HG03025 (cell line): ENCODE data around the gene SNX5.
"Not testable (repeated sequence)": the region's sequence is repeated elsewhere in the genome, so short reads cannot be mapped to it uniquely, and the experiment has no call there.

Experiments used
- ATAC-seq: cut with Tn5 transposase; IDR thresholded peaks from one replicate; pipeline ENCODE4 v1.9.1; 2021; ENCODE audit warnings: mild to moderate bottlenecking, moderate library complexity; ENCODE audit not compliant: unreplicated experiment, low FRiP score

Gene SNX5

GRCh38 chr20:17960927-17961586 is 7.5 kb downstream of the SNX5 start:
- no peak for ATAC-seq

DNA sequence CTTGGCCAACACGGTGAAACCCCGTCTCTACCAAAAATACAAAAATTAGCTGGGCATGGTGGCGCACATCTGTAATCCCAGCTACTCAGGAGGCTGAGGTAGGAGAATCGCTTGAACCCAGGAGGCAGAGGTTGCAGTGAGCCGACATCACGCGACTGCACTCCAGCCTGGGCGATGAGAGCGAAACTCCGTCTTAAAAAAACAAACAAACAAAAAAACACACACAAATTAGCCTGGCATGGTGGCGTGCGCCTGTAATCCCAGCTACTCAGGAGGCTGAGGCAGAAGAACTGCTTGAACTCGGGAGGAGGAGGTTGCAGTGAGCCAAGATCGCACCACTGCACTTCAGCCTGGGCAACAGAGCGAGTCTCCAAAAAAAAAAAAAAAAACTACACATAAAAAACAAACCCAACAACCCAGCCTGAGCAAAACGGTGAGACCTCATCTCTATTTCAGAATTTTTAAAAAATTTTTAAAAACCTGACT is 8.2 kb downstream of the SNX5 start:
- not testable (repeated sequence) for ATAC-seq

DNA sequence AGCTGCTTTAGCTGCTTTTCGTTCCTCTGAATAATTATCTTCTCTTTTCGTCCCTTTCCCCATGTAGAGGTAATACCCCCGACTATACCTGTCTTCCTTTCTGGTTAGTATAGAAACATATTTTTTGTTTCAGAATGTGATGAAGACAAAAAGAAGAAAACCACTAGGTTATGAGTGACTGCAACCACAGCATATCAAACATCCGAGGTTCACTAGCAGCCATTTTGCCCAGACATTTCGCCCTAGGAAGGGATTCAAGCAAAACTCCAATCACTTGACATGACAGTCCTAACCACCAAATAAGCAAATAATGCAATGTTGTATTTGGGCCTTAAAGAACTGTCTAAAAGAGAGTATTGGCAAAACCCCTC is 9.4 kb downstream of the SNX5 start:
- no peak for ATAC-seq

DNA sequence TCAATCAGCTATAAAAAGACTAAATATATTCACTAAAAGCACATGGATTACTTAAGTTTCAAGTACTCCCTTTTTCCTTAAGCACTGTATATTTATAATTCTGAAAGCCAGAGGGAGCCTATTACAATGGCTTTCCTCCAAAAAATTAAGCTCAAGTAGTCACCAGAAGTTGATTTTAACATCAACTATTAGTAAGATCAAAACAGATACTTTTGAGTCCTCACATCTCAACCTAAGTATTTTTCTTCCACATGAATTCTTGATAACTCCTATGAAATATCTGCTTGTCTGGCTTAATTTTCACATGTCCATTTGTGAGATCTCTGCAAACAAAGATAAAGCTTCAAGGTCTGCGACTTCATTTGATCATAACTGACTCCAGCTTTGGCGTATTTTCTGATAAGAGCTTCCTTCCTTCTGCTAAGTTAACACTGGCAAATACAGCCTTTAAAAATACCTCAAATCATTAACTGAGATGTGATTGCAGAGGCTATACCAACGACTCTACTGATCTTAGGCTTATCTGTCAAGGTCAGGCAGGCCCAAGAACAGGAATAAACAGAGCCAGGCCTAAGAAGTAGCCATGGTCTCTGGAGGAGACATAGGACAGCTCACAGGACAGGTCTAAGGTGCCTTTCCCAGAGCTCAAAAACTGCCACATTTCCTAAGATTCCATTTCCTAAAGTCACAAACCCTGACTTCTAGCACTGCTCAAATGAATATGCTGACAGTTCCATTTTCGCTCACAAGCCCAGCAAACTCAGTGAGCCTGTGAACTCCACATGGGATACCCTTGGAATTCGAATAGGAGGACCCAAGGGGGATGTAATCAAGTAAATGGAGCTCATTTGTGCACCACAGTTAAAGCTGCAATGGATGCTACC is 10.0 kb downstream of the SNX5 start:
- no peak for ATAC-seq

GRCh38 chr20:17957505-17958363 is 10.9 kb downstream of the SNX5 start:
- ATAC-seq: no peak

- no peak for ATAC-seq
These were observed 12.4 kb downstream of the SNX5 start for GRCh38 chr20:17956099-17956685.

DNA sequence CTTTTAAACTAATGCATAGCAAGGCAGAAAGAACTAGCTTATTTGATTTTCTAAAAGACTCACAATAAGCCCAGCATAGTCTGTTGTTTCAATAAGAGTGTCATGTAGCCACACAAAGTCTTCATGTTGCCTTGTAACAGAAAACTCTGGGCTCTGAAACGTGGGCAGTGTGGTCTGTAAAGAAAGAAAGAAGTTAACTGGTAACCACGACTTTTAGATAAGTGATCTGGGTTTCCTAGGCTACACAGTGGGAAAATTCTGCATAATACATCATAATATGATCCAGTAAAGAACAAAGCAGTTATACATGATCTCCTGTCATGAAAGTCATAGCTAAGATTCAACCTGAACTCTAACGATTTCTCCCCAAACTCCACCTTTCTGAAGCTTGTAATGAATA is 13.3 kb downstream of the SNX5 start:
- no peak for ATAC-seq

DNA sequence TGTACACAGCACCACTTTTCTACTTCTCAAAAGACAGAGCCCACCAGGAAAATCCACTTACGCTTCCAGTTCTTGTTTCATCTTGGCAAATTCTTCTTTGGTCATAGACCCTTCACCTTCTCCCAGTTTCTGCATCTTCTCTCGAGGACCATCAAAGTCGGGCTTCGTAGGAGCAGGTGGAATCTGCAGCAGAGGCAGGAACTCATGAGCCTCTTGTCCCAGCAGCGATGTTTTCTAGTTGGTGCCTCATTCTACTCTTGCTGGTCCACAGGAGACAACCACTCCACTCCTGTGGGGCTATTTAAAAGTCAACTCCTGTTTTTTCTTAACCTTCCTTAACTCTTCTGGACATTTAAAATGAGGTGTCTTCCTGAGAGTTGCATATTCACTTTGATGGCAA is 14.7 kb downstream of the SNX5 start:
- ATAC-seq: no peak

- no peak for ATAC-seq
These were observed 15.6 kb downstream of the SNX5 start for GRCh38 chr20:17952692-17953684.

- no peak for ATAC-seq
These were observed 17.3 kb downstream of the SNX5 start for GRCh38 chr20:17951323-17951722.

DNA sequence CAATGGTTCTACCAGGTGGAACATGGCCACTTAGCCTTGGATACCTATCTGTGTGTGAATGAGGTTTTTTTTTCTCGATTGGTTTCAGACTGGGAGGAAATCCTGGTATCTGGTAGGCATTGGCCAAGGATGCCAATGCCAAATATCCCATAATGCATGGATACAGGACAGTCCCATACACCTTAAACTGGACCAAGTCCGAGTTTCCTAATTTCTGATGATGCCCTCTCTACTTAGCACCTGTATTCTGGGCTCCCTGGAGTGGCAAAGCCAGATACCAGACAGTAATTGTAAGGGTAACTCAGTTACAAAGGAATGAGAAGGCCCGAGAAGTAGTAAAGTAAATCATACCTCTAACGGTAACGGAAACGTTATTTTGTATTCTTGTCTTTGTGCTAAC is 17.9 kb downstream of the SNX5 start:
- no peak for ATAC-seq

DNA sequence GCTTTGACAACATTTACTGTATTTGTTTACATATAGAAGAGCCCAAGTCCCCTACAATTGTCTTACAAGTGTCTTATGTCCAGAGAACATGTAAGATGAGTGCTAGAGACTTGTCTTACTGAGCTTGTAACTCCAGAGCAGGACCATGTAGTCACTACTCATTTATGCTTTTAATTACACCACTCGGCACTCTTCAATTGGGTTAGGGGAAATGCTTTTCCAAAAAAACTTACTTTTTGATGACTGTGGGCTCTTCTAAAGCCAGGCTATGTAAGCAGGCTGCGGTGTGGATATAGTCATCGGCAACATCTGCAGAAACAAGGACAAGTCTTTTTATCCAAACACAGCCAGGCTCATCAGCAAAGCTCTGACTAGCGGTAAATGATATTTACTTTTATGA is 18.7 kb downstream of the SNX5 start:
- no peak for ATAC-seq

DNA sequence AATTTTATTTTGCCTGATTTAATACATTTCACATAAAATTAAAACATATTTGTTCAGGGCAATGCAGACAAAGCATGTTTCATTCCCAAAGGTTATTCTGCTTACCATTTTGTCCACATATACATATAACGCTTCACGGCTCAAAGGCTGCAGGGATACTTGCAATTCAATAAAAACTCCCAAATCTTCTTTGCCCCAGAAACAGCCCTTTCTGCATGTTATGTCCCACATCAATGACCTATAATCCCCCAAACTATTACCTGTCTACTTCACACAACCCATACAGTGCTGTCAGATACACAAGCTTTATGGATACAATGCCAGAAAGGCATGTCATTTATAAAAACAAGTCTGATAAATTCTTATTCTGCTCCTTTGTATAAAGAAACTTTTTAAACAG is 20.2 kb downstream of the SNX5 start:
- no peak for ATAC-seq

- ATAC-seq: no peak
These were observed 21.1 kb downstream of the SNX5 start for GRCh38 chr20:17947474-17947815.

DNA sequence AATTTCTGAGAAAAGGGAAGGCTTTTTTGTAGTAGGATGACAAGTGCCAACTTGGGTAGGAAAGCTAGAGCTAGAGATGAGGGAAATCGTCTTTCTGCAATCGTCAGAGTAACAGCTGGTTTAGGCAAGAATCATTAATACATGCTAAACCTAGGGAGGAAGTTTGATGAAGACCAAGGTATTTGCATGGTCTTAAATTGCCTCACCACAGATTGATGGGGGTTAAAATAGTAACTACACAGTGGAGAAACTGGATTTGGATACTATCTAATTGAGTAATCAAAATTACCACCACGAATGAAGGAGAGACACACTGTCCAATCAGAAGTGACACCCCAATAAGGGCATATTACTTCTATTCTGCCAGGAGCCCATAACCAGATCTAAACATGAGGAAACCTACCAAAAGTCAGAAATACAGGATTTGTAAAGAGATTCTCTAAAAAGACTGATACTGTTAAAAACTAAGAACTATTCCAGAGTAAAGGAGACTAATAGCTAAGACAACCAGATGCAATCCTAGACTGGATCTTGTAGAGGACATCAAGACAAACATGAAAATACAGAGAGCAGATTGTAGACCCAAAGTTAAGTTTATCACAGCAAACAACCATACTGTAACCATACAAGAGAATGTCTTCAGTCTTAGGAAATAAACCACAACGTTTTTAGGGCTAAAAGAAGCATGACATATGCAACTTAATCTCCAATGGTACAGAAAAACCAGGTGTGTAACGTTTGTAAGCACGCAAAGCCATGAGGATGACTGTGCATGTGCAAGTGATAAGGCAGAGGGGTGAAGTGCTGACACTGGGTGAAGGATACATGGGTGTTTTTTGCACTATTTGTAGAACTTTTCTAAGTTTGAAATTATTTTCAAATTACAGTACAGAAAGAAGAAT is 21.8 kb downstream of the SNX5 start:
- no peak for ATAC-seq

GRCh38 chr20:17946040-17946439 is 22.6 kb downstream of the SNX5 start:
- ATAC-seq: no peak

- no peak for ATAC-seq
These were observed 23.6 kb downstream of the SNX5 start for GRCh38 chr20:17944854-17945474.

DNA sequence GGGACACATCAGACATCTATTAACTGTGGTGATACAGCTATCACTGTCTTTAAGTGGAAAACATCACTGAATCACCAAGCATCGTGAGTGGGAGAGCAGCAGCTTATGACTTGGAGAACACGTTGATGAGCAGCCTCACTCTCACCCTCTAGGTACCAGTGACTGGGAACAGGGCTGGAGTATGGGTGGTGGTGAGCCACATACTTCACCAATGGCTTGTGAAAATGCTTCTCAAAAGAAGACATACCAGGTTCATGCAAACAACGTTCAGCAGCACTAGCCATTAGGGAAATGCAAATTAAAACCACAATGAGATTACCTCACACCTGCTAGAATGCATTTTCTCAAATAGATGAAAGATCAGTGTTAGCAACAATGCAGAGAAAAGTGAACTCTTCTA is 25.3 kb downstream of the SNX5 start:
- ATAC-seq: peak; percentile 67
